Measurements from ENCODE around the gene PTPRR.

PTPRR gene

DNA sequence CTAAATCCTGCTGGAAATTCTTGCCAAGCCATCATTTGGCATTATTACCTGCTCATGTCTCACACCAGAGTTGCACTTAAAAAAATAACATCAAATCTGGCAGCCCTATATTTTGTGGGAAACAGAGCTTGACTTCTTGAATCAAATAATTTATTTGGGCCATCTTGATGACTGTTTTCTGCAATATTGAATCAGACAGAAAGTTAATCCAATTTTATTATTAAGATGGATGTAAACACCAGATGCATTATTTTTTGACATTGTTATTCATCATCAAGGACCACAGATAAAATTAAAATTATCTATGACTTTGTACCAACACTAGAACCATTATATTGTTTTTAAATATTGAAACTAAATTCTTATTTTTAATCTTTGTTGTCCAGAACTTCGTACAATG, 132.9 kb downstream of the PTPRR start:
- TF ChIP-seq, protein P1, sequence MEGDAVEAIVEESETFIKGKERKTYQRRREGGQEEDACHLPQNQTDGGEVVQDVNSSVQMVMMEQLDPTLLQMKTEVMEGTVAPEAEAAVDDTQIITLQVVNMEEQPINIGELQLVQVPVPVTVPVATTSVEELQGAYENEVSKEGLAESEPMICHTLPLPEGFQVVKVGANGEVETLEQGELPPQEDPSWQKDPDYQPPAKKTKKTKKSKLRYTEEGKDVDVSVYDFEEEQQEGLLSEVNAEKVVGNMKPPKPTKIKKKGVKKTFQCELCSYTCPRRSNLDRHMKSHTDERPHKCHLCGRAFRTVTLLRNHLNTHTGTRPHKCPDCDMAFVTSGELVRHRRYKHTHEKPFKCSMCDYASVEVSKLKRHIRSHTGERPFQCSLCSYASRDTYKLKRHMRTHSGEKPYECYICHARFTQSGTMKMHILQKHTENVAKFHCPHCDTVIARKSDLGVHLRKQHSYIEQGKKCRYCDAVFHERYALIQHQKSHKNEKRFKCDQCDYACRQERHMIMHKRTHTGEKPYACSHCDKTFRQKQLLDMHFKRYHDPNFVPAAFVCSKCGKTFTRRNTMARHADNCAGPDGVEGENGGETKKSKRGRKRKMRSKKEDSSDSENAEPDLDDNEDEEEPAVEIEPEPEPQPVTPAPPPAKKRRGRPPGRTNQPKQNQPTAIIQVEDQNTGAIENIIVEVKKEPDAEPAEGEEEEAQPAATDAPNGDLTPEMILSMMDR (IDR thresholded peaks at IDR 0.05), result no peak
- no peak overlapping the region for H3K9ac ChIP-seq

DNA sequence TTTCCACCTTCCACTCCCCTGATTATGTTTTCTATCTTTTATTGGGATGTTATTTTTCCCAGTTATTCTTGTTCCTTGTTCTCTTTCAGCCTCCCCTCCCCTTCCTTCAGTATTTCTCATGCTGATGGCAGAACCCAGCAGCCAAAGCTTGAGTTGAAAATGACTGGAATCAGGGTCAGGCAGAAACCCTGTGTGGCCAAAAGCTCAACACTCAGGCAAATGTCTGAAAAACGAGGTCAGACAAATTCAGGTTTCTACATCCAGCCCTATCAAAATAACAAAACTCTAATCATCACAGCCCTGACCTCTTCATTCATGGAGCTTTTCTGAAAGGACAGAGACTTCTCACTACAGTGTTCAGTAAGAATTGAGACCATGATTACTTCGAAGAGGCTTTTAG, 134.6 kb downstream of the PTPRR start:
- TF ChIP-seq, protein P1 (IDR thresholded peaks at IDR 0.05), result no peak
- Histone ChIP-seq H3K4me1 (no peaks in the 10 kb centered on the region), H3K36me3 (ENCODE audit: control insufficient read depth, insufficient read depth, low read length) (no peaks in the 10 kb centered on the region), H3K4me2 (ENCODE audit: low read length) (no peak overlapping the region), H3K9me3 (ENCODE audit: control insufficient read depth, low read length) (no peaks in the 10 kb centered on the region), H3K79me2 (no peaks in the 10 kb centered on the region), H3K27me3 (ENCODE audit: control insufficient read depth, insufficient read depth, low read length) (no peaks in the 10 kb centered on the region), H3K9ac (no peak overlapping the region), H3K4me3 (ENCODE audit: low read depth, low read length) (no peak overlapping the region), H2AFZ (no peak overlapping the region), H3K27ac (no peak overlapping the region)

More for the DNA sequence above, 132.9 kb downstream of the PTPRR start:
- Histone ChIP-seq H3K27ac (no peak overlapping the region), H3K9me3 (ENCODE audit: control insufficient read depth, low read length) (no peaks in the 10 kb centered on the region), H3K79me2 (no peaks in the 10 kb centered on the region), H2AFZ (no peak overlapping the region), H3K4me2 (ENCODE audit: low read length) (no peak overlapping the region), H3K4me3 (ENCODE audit: low read depth, low read length) (no peak overlapping the region), H3K36me3 (ENCODE audit: control insufficient read depth, insufficient read depth, low read length) (no peaks in the 10 kb centered on the region), H3K27me3 (ENCODE audit: control insufficient read depth, insufficient read depth, low read length) (no peaks in the 10 kb centered on the region), H3K4me1 (no peaks in the 10 kb centered on the region)

DNA sequence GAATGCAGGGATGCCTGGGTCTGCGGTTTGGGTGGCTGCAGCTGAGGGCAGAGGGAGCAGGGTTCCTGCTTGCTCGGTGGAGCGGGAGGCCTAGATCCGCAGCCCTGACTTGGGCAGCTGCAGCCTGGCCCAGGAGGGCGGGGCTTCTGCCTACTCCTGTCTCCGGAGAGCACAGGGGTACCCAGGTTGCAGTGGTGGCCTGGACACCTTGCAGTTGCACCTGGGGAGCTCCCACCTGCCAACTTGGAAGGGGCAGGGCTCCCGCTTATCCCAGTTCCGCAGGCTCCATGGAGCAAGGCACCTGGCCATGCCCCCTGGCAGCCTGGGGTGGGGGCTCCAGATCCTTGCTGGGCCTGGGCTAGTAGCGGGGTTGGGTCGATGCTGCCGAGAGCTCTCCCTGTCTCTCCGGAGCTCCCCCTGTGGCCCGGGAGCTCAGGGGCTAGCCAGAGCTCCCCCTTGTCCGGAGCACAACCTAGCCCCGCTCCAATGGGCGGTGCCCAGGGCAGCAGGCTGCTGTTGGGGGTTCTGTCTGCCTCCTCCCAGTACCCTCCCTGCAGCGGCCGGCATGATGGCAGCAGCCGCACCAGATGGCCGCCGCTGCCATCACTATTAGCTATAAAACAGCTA, 136.4 kb downstream of the PTPRR start:
- TF ChIP-seq, protein P1 (IDR thresholded peaks at IDR 0.05), result no peak
- Histone ChIP-seq H3K4me1 (no peaks in the 10 kb centered on the region), H3K27ac (no peak overlapping the region), H3K9ac (no peak overlapping the region), H3K79me2 (no peaks in the 10 kb centered on the region), H3K36me3 (ENCODE audit: control insufficient read depth, insufficient read depth, low read length) (no peaks in the 10 kb centered on the region), H3K4me2 (ENCODE audit: low read length) (no peak overlapping the region), H2AFZ (no peak overlapping the region), H3K9me3 (ENCODE audit: control insufficient read depth, low read length) (no peaks in the 10 kb centered on the region), H3K27me3 (ENCODE audit: control insufficient read depth, insufficient read depth, low read length) (no peaks in the 10 kb centered on the region), H3K4me3 (ENCODE audit: low read depth, low read length) (no peak overlapping the region)

DNA sequence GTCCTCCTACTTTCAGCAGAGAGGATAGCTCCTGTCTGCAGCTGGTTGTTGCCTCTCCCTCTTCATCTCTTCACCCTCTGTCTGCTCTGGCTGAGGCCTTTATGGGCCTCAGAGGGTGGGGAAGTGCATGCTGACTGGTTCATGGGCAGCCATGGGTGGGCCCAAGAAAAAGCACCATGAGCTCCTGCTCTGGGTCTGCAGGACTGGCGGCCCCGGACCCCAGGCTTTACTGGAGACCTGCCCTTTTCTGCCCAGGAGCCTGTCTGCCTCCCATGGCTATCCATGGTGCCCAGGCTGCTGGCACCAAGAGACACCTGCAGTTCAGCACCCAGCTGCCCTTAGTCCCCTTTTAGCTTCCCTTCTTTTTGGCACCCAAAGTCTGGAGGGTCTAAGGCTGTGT, 137.1 kb downstream of the PTPRR start:
- Histone ChIP-seq H3K36me3 (ENCODE audit: control insufficient read depth, insufficient read depth, low read length) (no peaks in the 10 kb centered on the region), H3K9me3 (ENCODE audit: control insufficient read depth, low read length) (no peaks in the 10 kb centered on the region), H3K4me1 (no peaks in the 10 kb centered on the region), H3K27ac (no peak overlapping the region), H3K79me2 (no peaks in the 10 kb centered on the region), H3K4me2 (ENCODE audit: low read length) (no peak overlapping the region), H3K9ac (no peak overlapping the region), H3K4me3 (ENCODE audit: low read depth, low read length) (no peak overlapping the region), H3K27me3 (ENCODE audit: control insufficient read depth, insufficient read depth, low read length) (no peaks in the 10 kb centered on the region), H2AFZ (no peak overlapping the region)
- TF ChIP-seq, protein P1 (IDR thresholded peaks at IDR 0.05), result no peak

DNA sequence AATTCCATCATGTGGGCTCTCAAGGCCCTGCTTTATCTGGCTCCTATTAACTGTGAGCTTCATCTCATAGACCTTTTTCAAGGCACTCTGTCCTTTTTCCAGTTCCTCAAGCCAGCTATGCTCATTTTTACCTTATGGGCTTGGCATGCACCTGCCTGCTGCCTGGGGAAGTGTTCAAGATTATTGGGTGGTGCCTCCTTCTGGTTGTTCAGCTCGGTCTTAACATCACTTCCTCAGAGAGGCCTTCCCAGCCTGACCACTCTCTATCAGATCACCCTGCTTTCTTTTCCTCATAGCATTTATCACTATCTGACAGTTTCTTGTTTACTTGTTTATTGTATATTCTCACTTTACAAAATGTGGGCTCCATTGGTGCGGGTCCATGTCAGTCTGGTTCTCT, 141.3 kb downstream of the PTPRR start:
- no peak overlapping the region for H2AFZ ChIP-seq
- H3K27ac ChIP-seq, result no peak overlapping the region
- no peaks in the 10 kb centered on the region for H3K79me2 ChIP-seq
- no peak overlapping the region for H3K4me3 ChIP-seq (ENCODE audit: low read depth, low read length)
- no peaks in the 10 kb centered on the region for H3K27me3 ChIP-seq (ENCODE audit: control insufficient read depth, insufficient read depth, low read length)
- H3K9me3 ChIP-seq (ENCODE audit: control insufficient read depth, low read length), result no peaks in the 10 kb centered on the region
- H3K4me2 ChIP-seq (ENCODE audit: low read length), result no peak overlapping the region
- H3K4me1 ChIP-seq, result no peaks in the 10 kb centered on the region
- no peak overlapping the region for H3K9ac ChIP-seq
- H3K36me3 ChIP-seq (ENCODE audit: control insufficient read depth, insufficient read depth, low read length), result no peaks in the 10 kb centered on the region
- TF ChIP-seq, protein P1 (IDR thresholded peaks at IDR 0.05), result no peak

All from parathyroid adenoma (tissue), 2 donors.